HEK293 (cell line): Measurements from ENCODE around the gene TRMT1.
A peak's percentile ranks its signal among the peaks of the same experiment; 100 is the strongest.

Experiments
- CTCF ChIA-PET: fragments of 350-600 bp; formaldehyde crosslinking; extraction: SDS; loops from one replicate; lab custom pipeline; 2021; ENCODE audit warnings: antibody characterized with exemption; lab: Yijun Ruan, JAX
- POLR2A ChIA-PET: fragments of 300-600 bp; formaldehyde crosslinking; extraction: SDS; loops from one replicate; lab custom pipeline; 2020; ENCODE audit warnings: antibody characterized with exemption, inconsistent platforms; lab: Yijun Ruan, JAX
- H3K27ac ChIP-seq: fragments of 200-500 bp; sonication (Bioruptor generic); 2 replicates; pipeline ENCODE4 v1.5.1; 2014; ENCODE audit warnings: low read depth, low read length, control low read depth, inconsistent platforms; ENCODE audit errors: extremely low read depth
- H3K36me3 ChIP-seq, 2 experiments: fragments of 200-500 bp in 1 of 2; sonication (Bioruptor generic) in 1 of 2; 1 replicate in 1 of 2; 2 replicates in 1 of 2; pipeline ENCODE4 v1.5.1; 2014 to 2017; ENCODE audit warnings: inconsistent platforms in 2 of 2, low read length in 2 of 2; ENCODE audit not compliant: control insufficient read depth in 2 of 2, insufficient read depth in 1 of 2
- H3K4me1 ChIP-seq: fragments of 200-500 bp; sonication (Bioruptor generic); 2 replicates; pipeline ENCODE4 v1.5.1; 2014; ENCODE audit warnings: mild to moderate bottlenecking, low read length, inconsistent platforms; ENCODE audit not compliant: control insufficient read depth, insufficient read depth
- H3K4me3 ChIP-seq: 2 replicates; pipeline ENCODE4 v1.5.1; 2011; ENCODE audit warnings: low read depth, mild to moderate bottlenecking, control low read depth, low read length, moderate library complexity
- H3K9me3 ChIP-seq: fragments of 200-500 bp; sonication (Bioruptor generic); 2 replicates; pipeline ENCODE4 v1.5.1; 2014; ENCODE audit warnings: low read depth, low read length, inconsistent platforms; ENCODE audit not compliant: control insufficient read depth, insufficient read depth
- CTCF ChIP-seq: fragments of 450-650 bp; formaldehyde crosslinking; IDR thresholded peaks from 2 replicates; pipeline ENCODE4 v1.5.1; 2016; ENCODE audit warnings: missing biosample characterization, missing genetic modification characterization
- EGR2 ChIP-seq: fragments of 450-650 bp; formaldehyde crosslinking; IDR thresholded peaks from 2 replicates; pipeline ENCODE4 v1.5.1; 2016; ENCODE audit warnings: low read depth, missing biosample characterization, missing genetic modification characterization
- ELK4 ChIP-seq: IDR thresholded peaks from 2 replicates; pipeline ENCODE4 v1.6.1; 2011; ENCODE audit warnings: mild to moderate bottlenecking, low read depth, low read length, borderline replicate concordance
- RBAK ChIP-seq: fragments of 450-650 bp; formaldehyde crosslinking; IDR thresholded peaks from 2 replicates; pipeline ENCODE4 v1.5.1; 2016; ENCODE audit warnings: missing biosample characterization, missing genetic modification characterization
- SCRT2 ChIP-seq: fragments of 450-650 bp; formaldehyde crosslinking; IDR thresholded peaks from 2 replicates; pipeline ENCODE4 v1.5.1; 2016; ENCODE audit warnings: missing biosample characterization, missing genetic modification characterization
- ZBTB26 ChIP-seq: fragments of 450-650 bp; formaldehyde crosslinking; optimal IDR thresholded peaks from 2 replicates; pipeline ENCODE3; 2016; ENCODE audit warnings: missing biosample characterization, mild to moderate bottlenecking, missing genetic modification characterization
- ZEB2 ChIP-seq: fragments of 450-650 bp; formaldehyde crosslinking; IDR thresholded peaks from 2 replicates; pipeline ENCODE4 v1.5.1; 2016; ENCODE audit warnings: missing biosample characterization, missing genetic modification characterization
- ZFP37 ChIP-seq: fragments of 450-650 bp; formaldehyde crosslinking; IDR thresholded peaks from 2 replicates; pipeline ENCODE4 v1.5.1; 2016; ENCODE audit warnings: missing biosample characterization, missing genetic modification characterization
- ZFP69B ChIP-seq: fragments of 450-650 bp; formaldehyde crosslinking; IDR thresholded peaks from 2 replicates; pipeline ENCODE4 v1.5.1; 2016; ENCODE audit warnings: missing biosample characterization, missing genetic modification characterization
- ZNF18 ChIP-seq: fragments of 450-650 bp; formaldehyde crosslinking; IDR thresholded peaks from 2 replicates; pipeline ENCODE4 v1.5.1; 2016; ENCODE audit warnings: missing biosample characterization, missing genetic modification characterization
- ZNF223 ChIP-seq: fragments of 450-650 bp; formaldehyde crosslinking; IDR thresholded peaks from 2 replicates; pipeline ENCODE4 v1.5.1; 2016; ENCODE audit warnings: missing biosample characterization, missing genetic modification characterization
- ZNF354C ChIP-seq: fragments of 450-650 bp; formaldehyde crosslinking; IDR thresholded peaks from 2 replicates; pipeline ENCODE4 v1.5.1; 2016; ENCODE audit warnings: missing biosample characterization, missing genetic modification characterization, low read depth, borderline replicate concordance
- ZNF398 ChIP-seq: fragments of 450-650 bp; formaldehyde crosslinking; IDR thresholded peaks from 2 replicates; pipeline ENCODE4 v1.5.1; 2017; ENCODE audit warnings: missing biosample characterization, missing genetic modification characterization
- ZNF514 ChIP-seq: fragments of 450-650 bp; formaldehyde crosslinking; IDR thresholded peaks from 2 replicates; pipeline ENCODE4 v1.5.1; 2016; ENCODE audit warnings: missing biosample characterization, missing genetic modification characterization
- ZNF776 ChIP-seq: fragments of 450-650 bp; formaldehyde crosslinking; IDR thresholded peaks from 2 replicates; pipeline ENCODE4 v1.5.0; 2017; ENCODE audit warnings: missing biosample characterization, missing genetic modification characterization, borderline replicate concordance
- ZNF785 ChIP-seq: fragments of 450-650 bp; formaldehyde crosslinking; IDR thresholded peaks from 2 replicates; pipeline ENCODE4 v1.5.1; 2016; ENCODE audit warnings: missing biosample characterization, missing genetic modification characterization

Gene TRMT1

GRCh38 chr19:13137290-13137794, 20.8 kb upstream of the TRMT1 start (continued):
- TF ChIP-seq CTCF (tag by site-specific recombination) (no peak), ZEB2 (no peak), ZFP37 (tag by site-specific recombination) (no peak), ZNF785 (tag by site-specific recombination) (no peak), ZFP69B (tag by site-specific recombination) (0 out of 2 replicates have a peak, but pooled peaks have one; percentile 60), ZNF354C (tag by site-specific recombination) (no peak)

- no peaks in the 10 kb centered on the region for H3K9me3 ChIP-seq
- TF ChIP-seq ZNF514 (no peak), ZNF776 (no peak), RBAK (tag by site-specific recombination) (no peak), ZBTB26 (tag by site-specific recombination) (no peak), ZNF18 (no peak), ELK4 (no peak), ZNF223 (tag by site-specific recombination) (no peak), ZNF398 (tag by site-specific recombination) (no peak), EGR2 (tag by site-specific recombination) (no peak), SCRT2 (no peak)
- no peaks in the 10 kb centered on the region for H3K4me1 ChIP-seq
- H3K36me3 ChIP-seq: peaks cover 11 to 62% of the 10 kb centered on the region in 2 experiments; a peak in 2 of 3 replicates
- H3K4me3 ChIP-seq: no peak overlapping the region
- ChIA-PET POLR2A (interaction anchor here (1.0 kb wide), 1 partner anchor 17 kb away, joined by 4 read pairs; no protein-coding TSS in a partner anchor), CTCF (interaction anchor here (0.5 kb wide), 1 partner anchor 20 kb away, joined by 3 read pairs; no protein-coding TSS in a partner anchor)
- no peak overlapping the region for H3K27ac ChIP-seq
These were observed 18.8 kb upstream of the TRMT1 start for GRCh38 chr19:13135068-13136062.
